Stimulated activated memory B cell treated with anti-CD40 and anti-IgM and Interleukin-4, amounts not matched to agents 10 μg/mL and 1 μg/mL and 100 μg/mL, for 72 hours (primary cell): ENCODE measurements around the gene KHK.

ENCODE experiments used
- ATAC-seq: fragments of 150-1000 bp; cut with Tn5 transposase; 2 replicates; pipeline ENCODE4 v1.10.0; 2021
- H3K27ac Mint-ChIP-seq: one replicate; pipeline ENCODE4 v1.8.0; 2022; ENCODE audit warnings: mild to moderate bottlenecking, mixed read lengths
- H3K27me3 Mint-ChIP-seq: one replicate; pipeline ENCODE4 v1.8.0; 2022; ENCODE audit warnings: mixed read lengths
- H3K36me3 Mint-ChIP-seq: one replicate; pipeline ENCODE4 v1.8.0; 2022; ENCODE audit warnings: mixed read lengths
- H3K4me1 Mint-ChIP-seq: one replicate; pipeline ENCODE4 v1.8.0; 2022; ENCODE audit warnings: mixed read lengths
- H3K4me3 Mint-ChIP-seq: one replicate; pipeline ENCODE4 v1.8.0; 2022; ENCODE audit warnings: mild to moderate bottlenecking, moderate library complexity, mixed read lengths
- H3K9me3 Mint-ChIP-seq: one replicate; pipeline ENCODE4 v1.8.0; 2022; ENCODE audit warnings: mixed read lengths

The KHK gene

DNA sequence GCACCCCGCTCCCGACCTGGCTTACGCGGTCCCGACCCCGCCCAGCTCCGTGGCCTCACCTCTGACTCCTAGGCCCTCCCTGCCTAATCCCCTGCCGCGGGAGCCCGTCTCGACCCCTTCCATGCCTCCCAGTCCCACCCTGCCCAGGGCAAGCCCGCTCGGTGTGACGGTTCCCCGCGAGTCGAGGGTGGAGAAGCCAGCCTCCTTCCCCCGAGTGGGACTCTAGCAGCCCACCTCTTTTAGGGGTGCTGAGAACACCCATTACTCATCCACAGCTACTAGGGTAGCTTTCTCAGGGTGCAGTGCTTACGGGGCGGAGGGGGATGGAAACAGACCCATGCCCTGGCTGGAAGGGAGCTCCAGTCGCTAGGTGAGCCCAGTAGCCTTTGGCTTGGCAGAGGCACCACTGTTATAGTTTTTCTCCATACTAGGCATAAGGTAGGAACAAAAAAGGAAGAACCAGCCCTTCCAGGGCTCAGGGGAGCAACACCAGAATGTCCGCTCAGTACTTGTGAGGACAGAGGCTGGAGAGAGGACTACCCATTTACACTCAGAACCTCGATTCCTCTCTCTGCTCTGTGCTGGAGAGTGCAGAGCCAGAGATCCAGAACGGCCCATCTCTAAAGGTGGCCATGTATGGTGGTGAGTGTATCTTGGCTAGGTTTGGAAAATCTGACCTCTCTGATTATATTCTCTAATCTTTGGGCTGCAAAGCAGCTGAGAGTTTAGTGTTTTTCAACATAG lies 34.5 kb upstream of the KHK start:
- no peaks in the 10 kb centered on the region for H3K9me3 Mint-ChIP-seq
- peaks cover 35% of the 10 kb centered on the region for H3K4me1 Mint-ChIP-seq
- H3K4me3 Mint-ChIP-seq: peak overlapping the region; percentile 87
- peaks cover 21% of the 10 kb centered on the region for H3K36me3 Mint-ChIP-seq
- peaks cover 9% of the 10 kb centered on the region for H3K27me3 Mint-ChIP-seq
- ATAC-seq: no peak
- peak overlapping the region; percentile 91 for H3K27ac Mint-ChIP-seq

DNA sequence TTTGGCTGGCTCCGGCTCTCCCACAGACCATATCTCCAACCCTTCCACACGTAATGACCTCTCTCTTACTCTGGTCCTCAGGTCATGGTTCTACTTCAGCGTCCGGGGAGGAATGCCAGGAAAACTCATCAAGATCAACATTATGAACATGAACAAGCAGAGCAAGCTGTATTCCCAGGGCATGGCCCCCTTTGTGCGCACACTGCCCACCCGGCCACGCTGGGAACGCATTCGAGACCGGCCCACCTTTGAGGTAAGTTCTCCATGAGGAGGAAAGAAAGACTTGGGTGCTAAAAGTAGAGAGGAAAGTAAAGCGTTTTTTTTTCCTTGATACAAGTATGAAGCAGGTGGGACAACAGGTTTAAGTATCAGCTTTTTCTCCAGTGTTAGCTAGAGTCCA lies 33.3 kb upstream of the KHK start:
- H3K36me3 Mint-ChIP-seq: peaks cover 21% of the 10 kb centered on the region
- no peaks in the 10 kb centered on the region for H3K9me3 Mint-ChIP-seq
- H3K4me3 Mint-ChIP-seq: peak overlapping the region; percentile 35
- peaks cover 9% of the 10 kb centered on the region for H3K27me3 Mint-ChIP-seq
- peaks cover 29% of the 10 kb centered on the region for H3K4me1 Mint-ChIP-seq
- peak overlapping the region; percentile 91 for H3K27ac Mint-ChIP-seq
- no peak for ATAC-seq

DNA sequence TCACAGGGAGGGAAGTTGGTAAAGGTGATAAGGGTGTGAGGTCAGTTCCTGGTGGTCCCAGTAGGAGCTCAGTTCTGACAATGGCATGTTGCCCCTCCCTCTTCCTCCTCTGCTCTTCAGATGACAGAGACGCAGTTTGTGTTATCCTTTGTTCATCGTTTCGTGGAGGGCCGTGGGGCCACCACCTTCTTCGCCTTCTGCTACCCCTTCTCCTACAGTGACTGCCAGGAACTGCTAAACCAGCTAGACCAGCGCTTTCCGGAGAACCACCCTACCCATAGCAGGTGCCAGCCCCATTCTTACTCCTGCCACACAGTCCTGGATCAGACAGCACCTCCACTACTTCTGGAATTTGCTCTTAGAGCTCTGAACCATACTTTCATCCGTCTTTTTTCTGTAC lies 32.8 kb upstream of the KHK start:
- H3K9me3 Mint-ChIP-seq: no peaks in the 10 kb centered on the region
- ATAC-seq: no peak
- H3K4me3 Mint-ChIP-seq: no peak overlapping the region
- H3K27ac Mint-ChIP-seq: no peak overlapping the region
- peaks cover 29% of the 10 kb centered on the region for H3K4me1 Mint-ChIP-seq
- peaks cover 9% of the 10 kb centered on the region for H3K27me3 Mint-ChIP-seq
- peaks cover 21% of the 10 kb centered on the region for H3K36me3 Mint-ChIP-seq

DNA sequence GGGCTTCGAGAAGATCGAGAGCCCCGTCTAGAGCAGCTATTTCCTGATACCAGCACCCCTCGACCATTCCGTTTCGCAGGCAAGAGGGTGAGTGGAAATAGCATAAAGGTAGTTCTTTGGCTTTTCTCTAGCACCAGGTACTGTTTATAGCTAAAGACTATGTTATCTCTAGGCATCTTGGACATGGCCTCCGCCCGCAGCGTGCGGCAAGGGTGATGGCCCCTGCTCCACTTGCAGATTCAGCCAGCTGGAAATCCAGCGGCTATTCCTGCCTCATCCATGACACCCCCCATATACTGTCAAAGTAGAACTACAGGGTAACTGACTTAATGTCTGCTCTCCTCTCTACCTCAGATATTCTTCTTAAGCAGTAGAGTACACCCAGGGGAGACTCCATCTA lies 31.9 kb upstream of the KHK start:
- Mint-ChIP-seq H3K4me3 (no peak overlapping the region), H3K27me3 (peaks cover 9% of the 10 kb centered on the region), H3K27ac (no peak overlapping the region), H3K36me3 (peaks cover 28% of the 10 kb centered on the region), H3K4me1 (peaks cover 23% of the 10 kb centered on the region), H3K9me3 (no peaks in the 10 kb centered on the region)
- ATAC-seq: no peak

DNA sequence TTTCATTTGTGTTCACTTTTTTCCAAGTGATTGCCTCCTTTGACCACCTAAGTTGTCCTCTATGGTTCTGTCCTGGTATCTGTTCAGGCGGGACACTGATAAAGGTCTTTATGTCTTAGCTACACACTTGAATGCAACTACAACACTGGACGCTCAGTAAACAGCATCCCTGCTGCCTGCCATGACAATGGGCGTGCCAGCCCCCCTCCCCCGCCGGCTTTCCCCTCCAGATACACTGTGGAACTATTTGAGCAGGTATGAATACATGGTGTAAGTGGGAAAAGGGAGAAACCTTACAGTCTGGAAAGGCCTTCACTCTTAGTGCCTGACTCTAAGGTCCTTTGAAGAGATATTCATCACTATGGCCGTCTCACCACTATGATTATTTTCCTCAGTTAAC lies 29.4 kb upstream of the KHK start:
- Mint-ChIP-seq H3K27me3 (no peaks in the 10 kb centered on the region), H3K4me1 (peaks cover 4% of the 10 kb centered on the region), H3K27ac (no peak overlapping the region), H3K4me3 (no peak overlapping the region), H3K9me3 (no peaks in the 10 kb centered on the region), H3K36me3 (peaks cover 28% of the 10 kb centered on the region)
- no peak for ATAC-seq

DNA sequence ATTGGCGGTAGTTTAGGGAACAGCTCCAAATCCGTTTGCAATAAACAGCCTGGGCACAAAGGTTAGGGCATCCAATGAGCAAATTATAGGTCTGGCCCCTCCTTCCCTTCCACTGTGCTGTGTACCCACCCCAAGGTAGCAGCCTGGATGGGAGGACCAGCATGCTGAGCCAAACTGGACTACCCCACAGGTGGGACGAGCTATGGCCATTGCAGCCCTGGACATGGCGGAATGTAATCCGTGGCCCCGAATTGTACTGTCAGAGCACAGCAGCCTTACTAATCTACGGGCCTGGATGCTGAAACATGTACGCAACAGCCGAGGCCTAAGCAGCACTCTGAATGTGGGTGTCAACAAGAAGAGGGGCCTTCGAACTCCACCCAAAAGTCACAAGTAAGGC lies 28.4 kb upstream of the KHK start:
- ATAC-seq: no peak

DNA sequence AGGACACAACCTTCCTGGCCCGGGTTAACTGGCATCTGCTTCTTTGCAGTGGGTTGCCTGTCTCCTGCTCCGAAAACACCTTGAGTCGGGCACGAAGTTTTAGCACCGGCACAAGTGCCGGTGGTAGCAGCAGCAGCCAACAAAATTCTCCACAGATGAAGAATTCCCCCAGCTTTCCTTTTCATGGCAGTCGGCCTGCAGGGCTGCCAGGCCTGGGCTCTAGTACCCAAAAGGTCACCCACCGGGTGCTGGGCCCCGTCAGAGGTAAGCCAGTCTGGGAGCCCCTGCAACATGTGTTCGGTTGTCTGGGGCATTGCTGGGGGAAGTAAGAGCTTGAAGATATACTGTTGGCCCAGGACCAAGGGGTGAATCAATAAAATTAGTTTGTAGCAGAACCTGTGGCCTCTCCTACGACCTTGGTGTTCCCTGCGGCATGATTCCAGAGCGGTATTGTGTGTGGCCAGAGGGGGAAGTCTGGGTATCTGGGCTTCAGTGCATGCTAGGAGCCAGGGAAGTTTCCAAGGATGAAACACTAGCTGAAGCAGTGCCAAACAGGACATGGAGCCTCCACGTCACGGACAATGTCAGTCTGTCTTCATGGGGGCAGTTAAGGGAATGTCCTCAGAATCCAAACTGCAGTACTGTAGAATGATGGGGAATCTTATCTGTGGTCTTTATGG lies 27.3 kb upstream of the KHK start:
- Mint-ChIP-seq H3K9me3 (no peaks in the 10 kb centered on the region), H3K27ac (no peak overlapping the region), H3K4me1 (no peaks in the 10 kb centered on the region), H3K4me3 (no peak overlapping the region), H3K27me3 (no peaks in the 10 kb centered on the region), H3K36me3 (peaks cover 40% of the 10 kb centered on the region)
- no peak for ATAC-seq

More for the DNA sequence above, 28.4 kb upstream of the KHK start:
- peaks cover 37% of the 10 kb centered on the region for H3K36me3 Mint-ChIP-seq
- H3K27ac Mint-ChIP-seq: no peak overlapping the region
- no peaks in the 10 kb centered on the region for H3K9me3 Mint-ChIP-seq
- H3K4me3 Mint-ChIP-seq: no peak overlapping the region
- H3K4me1 Mint-ChIP-seq: no peaks in the 10 kb centered on the region
- no peaks in the 10 kb centered on the region for H3K27me3 Mint-ChIP-seq

DNA sequence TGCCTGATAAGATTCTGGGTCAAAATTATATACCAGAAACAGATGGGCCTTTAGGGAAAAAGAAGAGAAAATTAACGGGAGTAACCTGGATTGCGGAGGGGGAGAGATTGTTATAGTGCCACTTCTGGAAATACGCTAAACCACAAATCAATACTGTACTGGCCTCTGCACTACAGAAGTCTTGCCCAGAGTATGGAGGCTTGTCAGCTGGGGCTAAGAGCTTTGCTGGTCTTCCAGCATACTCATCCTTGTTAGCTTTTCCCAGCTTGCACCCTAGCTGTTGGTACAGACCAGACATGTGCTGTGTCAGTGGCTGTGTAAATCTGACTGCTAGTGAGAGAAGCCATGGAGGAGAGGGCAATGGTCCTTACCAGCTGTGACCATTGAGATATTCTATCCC lies 26.2 kb upstream of the KHK start:
- peaks cover 38% of the 10 kb centered on the region for H3K36me3 Mint-ChIP-seq
- no peak for ATAC-seq
- no peaks in the 10 kb centered on the region for H3K9me3 Mint-ChIP-seq
- H3K4me3 Mint-ChIP-seq: no peak overlapping the region
- no peaks in the 10 kb centered on the region for H3K27me3 Mint-ChIP-seq
- peaks cover 1% of the 10 kb centered on the region for H3K4me1 Mint-ChIP-seq
- no peak overlapping the region for H3K27ac Mint-ChIP-seq

DNA sequence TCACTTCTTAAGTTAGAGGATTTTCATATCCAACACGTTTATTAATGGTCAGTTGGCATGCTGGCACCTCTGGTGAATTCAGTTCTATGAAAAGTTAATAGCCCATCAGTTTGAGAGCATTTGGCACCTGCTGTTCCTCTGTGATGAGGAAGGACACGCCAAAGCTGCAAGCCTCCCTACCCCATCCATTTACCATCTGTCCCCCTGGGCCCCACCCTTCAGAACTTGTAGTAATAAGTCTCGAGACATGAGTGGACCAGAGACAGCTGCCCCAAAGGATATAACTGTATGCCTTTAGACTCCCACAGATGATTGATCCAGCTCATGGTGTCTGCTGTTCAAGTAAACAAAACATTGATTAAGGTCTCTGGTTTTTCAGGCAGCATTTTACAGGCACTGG lies 21.4 kb upstream of the KHK start:
- no peak overlapping the region for H3K4me3 Mint-ChIP-seq
- H3K36me3 Mint-ChIP-seq: peaks cover 58% of the 10 kb centered on the region
- ATAC-seq: no peak
- no peaks in the 10 kb centered on the region for H3K9me3 Mint-ChIP-seq
- no peaks in the 10 kb centered on the region for H3K27me3 Mint-ChIP-seq
- no peak overlapping the region for H3K27ac Mint-ChIP-seq
- peaks cover 36% of the 10 kb centered on the region for H3K4me1 Mint-ChIP-seq

DNA sequence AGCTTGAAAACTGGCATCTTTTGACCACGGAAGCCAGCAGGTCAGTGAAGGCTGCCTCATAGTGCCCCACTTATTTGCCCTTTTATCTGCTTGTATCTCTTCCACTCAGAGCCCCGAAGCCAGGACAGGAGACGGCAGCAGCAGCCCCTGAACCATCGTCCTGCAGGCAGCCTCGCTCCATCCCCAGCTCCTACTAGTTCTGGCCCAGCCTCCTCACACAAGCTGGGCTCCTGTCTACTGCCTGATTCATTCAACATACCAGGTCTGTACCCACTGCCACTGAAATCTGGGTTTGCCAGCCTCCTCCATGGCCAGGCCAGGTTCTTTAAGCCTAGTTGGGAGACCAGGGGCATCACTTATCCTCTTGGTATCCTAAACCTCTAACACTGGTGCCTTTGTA lies 19.2 kb upstream of the KHK start:
- no peaks in the 10 kb centered on the region for H3K27me3 Mint-ChIP-seq
- ATAC-seq: no peak
- H3K4me1 Mint-ChIP-seq: peaks cover 51% of the 10 kb centered on the region
- H3K27ac Mint-ChIP-seq: no peak overlapping the region
- H3K4me3 Mint-ChIP-seq: no peak overlapping the region
- H3K9me3 Mint-ChIP-seq: no peaks in the 10 kb centered on the region
- H3K36me3 Mint-ChIP-seq: peaks cover 57% of the 10 kb centered on the region

DNA sequence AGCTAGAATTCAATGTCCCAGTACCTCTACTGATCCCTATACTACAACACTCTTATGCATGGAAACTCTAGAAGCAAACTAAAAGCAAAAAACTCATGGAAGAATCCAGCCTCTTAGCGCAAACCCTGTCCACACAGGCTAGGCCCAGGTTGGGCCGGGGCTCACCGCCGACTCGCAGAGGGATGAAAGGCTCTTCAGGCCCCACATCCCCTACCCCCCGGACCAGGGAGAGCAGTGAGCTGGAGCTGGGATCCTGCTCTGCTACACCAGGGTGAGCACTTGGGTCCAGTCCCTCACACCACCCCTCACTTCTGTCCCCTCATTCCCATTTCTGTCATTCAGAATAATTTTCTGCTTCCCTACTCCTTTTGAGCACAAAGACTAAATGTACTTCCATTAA lies 17.1 kb upstream of the KHK start:
- peaks cover 59% of the 10 kb centered on the region for H3K4me1 Mint-ChIP-seq
- H3K27me3 Mint-ChIP-seq: no peaks in the 10 kb centered on the region
- no peak for ATAC-seq

DNA sequence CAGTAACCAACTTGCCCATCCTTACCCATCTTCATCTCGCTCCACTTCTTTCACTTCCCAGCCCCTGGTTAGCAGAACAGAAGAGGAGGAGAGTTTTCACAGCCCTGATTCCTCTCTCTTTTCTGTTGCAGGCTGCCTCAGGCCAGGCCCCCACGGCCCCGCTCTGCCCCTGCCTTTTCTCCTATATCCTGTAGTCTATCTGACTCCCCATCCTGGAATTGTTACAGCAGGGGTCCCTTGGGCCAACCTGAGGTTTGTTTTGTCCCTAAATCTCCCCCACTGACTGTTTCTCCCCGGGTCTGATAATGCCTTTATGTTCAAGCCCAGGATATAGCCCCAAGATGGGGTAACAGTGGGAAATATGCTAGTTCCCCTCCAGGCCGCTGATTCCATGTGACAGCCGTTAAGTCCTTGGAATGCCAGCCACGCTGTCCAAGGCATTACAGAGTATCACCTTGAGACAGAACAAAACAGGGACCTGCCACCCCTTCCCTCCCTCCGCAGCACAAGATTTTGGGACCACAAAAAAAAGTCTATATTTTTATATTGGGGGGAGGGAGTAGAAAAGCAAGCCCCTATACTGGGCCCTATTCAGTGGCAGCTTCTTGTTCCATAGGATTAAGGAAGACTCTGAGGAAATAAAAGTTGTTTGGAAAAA lies 16.5 kb upstream of the KHK start:
- Mint-ChIP-seq H3K9me3 (no peaks in the 10 kb centered on the region), H3K27me3 (no peaks in the 10 kb centered on the region), H3K36me3 (peaks cover 38% of the 10 kb centered on the region), H3K4me1 (peaks cover 65% of the 10 kb centered on the region), H3K27ac (peak overlapping the region; percentile 81), H3K4me3 (peak overlapping the region; percentile 89)
- ATAC-seq: no peak

More for the DNA sequence above, 17.1 kb upstream of the KHK start:
- no peak overlapping the region for H3K4me3 Mint-ChIP-seq
- peak overlapping the region; percentile 81 for H3K27ac Mint-ChIP-seq
- H3K9me3 Mint-ChIP-seq: no peaks in the 10 kb centered on the region
- peaks cover 41% of the 10 kb centered on the region for H3K36me3 Mint-ChIP-seq

DNA sequence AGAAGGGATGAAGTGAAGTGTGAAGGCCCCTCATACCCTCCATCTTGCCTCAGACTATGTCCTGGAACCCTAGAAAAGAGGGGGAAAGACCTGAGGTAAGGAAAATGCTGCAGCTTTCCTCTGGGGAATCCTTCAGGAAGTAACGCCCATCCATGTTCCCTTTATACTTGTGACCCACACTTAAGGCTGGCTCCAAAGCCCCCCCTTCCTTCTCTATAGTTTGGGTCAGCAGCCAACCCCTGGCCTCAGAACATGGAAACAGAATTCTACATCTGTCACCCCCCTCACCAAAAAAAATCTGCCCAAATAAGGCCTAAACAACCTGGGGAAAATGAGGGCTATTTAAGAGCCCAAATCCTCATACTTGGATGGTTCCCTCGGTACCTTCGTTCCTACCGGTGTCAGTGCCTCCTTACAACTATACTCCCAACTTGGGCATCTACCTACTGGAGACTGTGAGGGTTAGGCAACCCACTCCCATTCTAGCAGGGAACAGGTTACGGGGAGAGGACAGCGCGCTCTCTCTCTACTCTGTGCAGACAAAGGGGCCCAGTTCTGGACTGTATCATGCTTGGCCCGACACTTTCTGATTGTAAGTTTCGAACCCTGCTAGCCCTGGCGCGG lies 15.8 kb upstream of the KHK start:
- Mint-ChIP-seq H3K4me3 (peak overlapping the region; percentile 89), H3K9me3 (no peaks in the 10 kb centered on the region), H3K36me3 (peaks cover 31% of the 10 kb centered on the region), H3K4me1 (peaks cover 65% of the 10 kb centered on the region), H3K27me3 (no peaks in the 10 kb centered on the region), H3K27ac (peak overlapping the region; percentile 81)
- ATAC-seq: no peak

DNA sequence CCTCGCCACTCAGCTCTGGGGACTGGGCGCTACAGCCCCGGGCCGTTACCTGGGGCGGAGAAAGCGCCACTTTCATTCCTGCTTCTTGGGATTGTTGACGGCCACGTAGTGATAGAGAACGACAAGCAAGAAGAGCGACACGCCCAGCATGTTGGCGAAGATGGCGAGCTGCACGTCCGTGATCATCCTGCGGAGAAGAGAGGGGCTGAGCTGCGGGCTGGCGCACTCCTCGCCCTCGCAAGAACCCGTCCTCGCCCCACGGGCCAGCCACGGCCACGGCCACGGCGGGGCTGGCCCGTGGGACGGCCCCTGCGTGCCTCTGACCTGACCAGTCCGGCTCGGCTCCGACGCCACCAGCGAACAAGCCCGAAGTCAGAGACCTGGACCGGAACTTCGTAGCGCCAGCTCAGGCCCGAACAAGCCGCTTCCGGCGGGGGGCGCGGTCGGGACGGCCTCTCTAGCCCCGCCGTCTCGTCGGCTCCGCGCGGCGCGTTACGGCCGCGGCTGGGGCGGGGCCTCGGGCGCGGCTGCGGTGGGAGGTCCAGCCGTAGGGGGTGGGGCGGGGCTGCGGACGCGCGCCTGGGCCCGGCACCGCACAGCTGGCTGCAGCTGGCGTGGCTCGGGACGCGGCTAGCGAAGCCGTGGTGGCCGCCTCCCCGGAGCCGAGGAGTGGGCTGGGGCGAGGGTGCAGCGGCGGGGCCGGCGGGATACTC lies 15.1 kb upstream of the KHK start, which contains the start of gene OST4:
OST4 (minus strand) TSS at position 378 of the 713 bp plus-strand sequence.
- peaks cover 2% of the 10 kb centered on the region for H3K9me3 Mint-ChIP-seq
- H3K4me1 Mint-ChIP-seq: peaks cover 65% of the 10 kb centered on the region
- peaks cover 24% of the 10 kb centered on the region for H3K36me3 Mint-ChIP-seq

More for the DNA sequence above, 15.1 kb upstream of the KHK start, which contains the start of gene OST4:
- Mint-ChIP-seq H3K27ac (peak within 1 kb of the TSS; percentile 81), H3K4me3 (peak within 1 kb of the TSS; percentile 89), H3K27me3 (no peaks in the 10 kb centered on the region)
- peak; percentile 98 for ATAC-seq
